A549 (cell line): ENCODE measurements around the gene FERMT3. TPM values are rescaled to one million over a fixed set of nuclear protein-coding genes. Genes with fewer than 3 reads are reported as not detected.
A peak's percentile ranks its signal among the peaks of the same experiment; 100 is the strongest.

Experiments used
- ATAC-seq, 2 experiments: fragments of 200-7000 bp in 1 of 2; fragments of >200 bp in 1 of 2; cut with Nextera tagmentation in 1 of 2; cut with Tn5 transposase in 1 of 2; 3 replicates each; pipeline versions ENCODE4 v1.8.0 to v1.9.1; 2018 to 2020; ENCODE audit warnings: mild to moderate bottlenecking in 1 of 2, moderate library complexity in 1 of 2
- CTCF ChIA-PET: fragments of 300-600 bp; sonication (Branson Sonifier 250); formaldehyde crosslinking; extraction: SDS; loops from one replicate; lab custom pipeline; 2021; ENCODE audit warnings: antibody characterized with exemption, inconsistent platforms; lab: Yijun Ruan, JAX
- POLR2A ChIA-PET: fragments of 350-600 bp; formaldehyde crosslinking; extraction: SDS; loops from one replicate; lab custom pipeline; 2021; ENCODE audit warnings: antibody characterized with exemption, inconsistent platforms; lab: Yijun Ruan, JAX
- DNase-seq, 2 experiments: peaks; one replicate each; pipeline versions ENCODE4 v3.0.0 to v3.0.0-alpha.2; 2011 to 2016; ENCODE audit warnings: low read depth in 1 of 2, low spot score in 1 of 2
- FAIRE-seq: peaks from 2 replicates; lab custom pipeline; 2011; peaks lifted over from hg19 to GRCh38; lab: Jason Lieb, UNC
- H3K27ac ChIP-seq, 2 experiments: fragments of >200 bp; sonication (Bioruptor Twin); formaldehyde crosslinking; 3 replicates each; pipeline ENCODE4 v1.5.1; 2016 to 2017
- H3K4me1 ChIP-seq: fragments of >200 bp; sonication (Bioruptor Twin); formaldehyde crosslinking; 3 replicates; pipeline ENCODE4 v1.6.1; 2016
- H3K4me2 ChIP-seq: fragments of >200 bp; sonication (Bioruptor Twin); formaldehyde crosslinking; 3 replicates; pipeline ENCODE4 v1.6.1; 2016
- H3K4me3 ChIP-seq: fragments of >200 bp; sonication (Bioruptor Twin); formaldehyde crosslinking; 3 replicates; pipeline ENCODE4 v1.5.1; 2016
- H3K9me3 ChIP-seq: fragments of >200 bp; sonication (Bioruptor Twin); formaldehyde crosslinking; 3 replicates; pipeline ENCODE4 v1.6.1; 2016
- CEBPB ChIP-seq, 2 experiments: fragments of >200 bp in 1 of 2; sonication (Bioruptor Twin) in 1 of 2; formaldehyde crosslinking in 1 of 2; IDR thresholded peaks; 2 replicates each; pipeline ENCODE4 v1.6.1; 2012 to 2016
- CHD4 ChIP-seq: fragments of 200-600 bp; sonication (generic); IDR thresholded peaks from 2 replicates; pipeline ENCODE4 v1.6.1; 2016; ENCODE audit warnings: antibody characterized with exemption, mild to moderate bottlenecking, borderline replicate concordance
- EHF ChIP-seq: fragments of 250-450 bp; sonication (Bioruptor Pico); IDR thresholded peaks from 2 replicates; pipeline ENCODE4 v1.5.0; 2020; ENCODE audit warnings: mild to moderate bottlenecking
- HOXA7 ChIP-seq: fragments of 250-450 bp; sonication (Bioruptor Pico); IDR thresholded peaks from 2 replicates; pipeline ENCODE4 v1.5.0; 2020; ENCODE audit warnings: mild to moderate bottlenecking, moderate library complexity
- HOXB13 ChIP-seq: fragments of 250-450 bp; sonication (Bioruptor Pico); IDR thresholded peaks from 2 replicates; pipeline ENCODE4 v1.5.0; 2020; ENCODE audit warnings: low read depth, mild to moderate bottlenecking, moderate library complexity
- HOXB5 ChIP-seq: fragments of 250-450 bp; sonication (Bioruptor Pico); IDR thresholded peaks from 2 replicates; pipeline ENCODE4 v1.5.0; 2020; ENCODE audit warnings: mild to moderate bottlenecking, moderate library complexity
- JUN ChIP-seq, 2 experiments: fragments of >200 bp; sonication (Bioruptor Twin); formaldehyde crosslinking; IDR thresholded peaks; 2 replicates in 1 of 2; 3 replicates in 1 of 2; pipeline ENCODE4 v1.6.1; 2016 to 2017
- MYC ChIP-seq: IDR thresholded peaks from 2 replicates; pipeline ENCODE4 v1.6.1; 2012; ENCODE audit warnings: mild to moderate bottlenecking, inconsistent platforms, low read length, improper control_type of control experiment, borderline replicate concordance
- NPAS2 ChIP-seq: fragments of 250-450 bp; sonication (Bioruptor Pico); IDR thresholded peaks from 2 replicates; pipeline ENCODE4 v1.8.0; 2022; ENCODE audit warnings: mild to moderate bottlenecking, moderate library complexity, borderline replicate concordance
- PHF8 ChIP-seq: fragments of 200-600 bp; sonication (generic); IDR thresholded peaks from 2 replicates; pipeline ENCODE4 v1.6.1; 2016; ENCODE audit warnings: low read depth, mild to moderate bottlenecking, antibody characterized with exemption, moderate library complexity, borderline replicate concordance
- POLR2A ChIP-seq: IDR thresholded peaks from 2 replicates; pipeline ENCODE4 v1.6.1; 2012; ENCODE audit warnings: mild to moderate bottlenecking, low read length
- RARB ChIP-seq: fragments of 250-450 bp; sonication (Bioruptor Pico); IDR thresholded peaks from 2 replicates; pipeline ENCODE4 v1.8.0; 2021; ENCODE audit warnings: mild to moderate bottlenecking, moderate library complexity
- RFX5 ChIP-seq: fragments of 450-650 bp; IDR thresholded peaks from 2 replicates; pipeline ENCODE4 v1.7.1; 2014; ENCODE audit warnings: antibody characterized with exemption, mild to moderate bottlenecking, moderate library complexity
- RNF2 ChIP-seq: fragments of 200-600 bp; sonication (generic); IDR thresholded peaks from 2 replicates; pipeline ENCODE4 v1.6.1; 2016; ENCODE audit warnings: low read depth, mild to moderate bottlenecking, antibody characterized with exemption, moderate library complexity, borderline replicate concordance
- TP53 ChIP-seq: fragments of 250-450 bp; sonication (Bioruptor Pico); IDR thresholded peaks from 2 replicates; pipeline ENCODE4 v1.5.0; 2021; ENCODE audit warnings: mild to moderate bottlenecking, moderate library complexity
- ZC3H11A ChIP-seq: fragments of 450-650 bp; IDR thresholded peaks from 2 replicates; pipeline ENCODE4 v1.6.1; 2014; ENCODE audit warnings: antibody characterized with exemption, mild to moderate bottlenecking
- ZSCAN20 ChIP-seq: fragments of 250-450 bp; sonication (Bioruptor Pico); IDR thresholded peaks from 2 replicates; pipeline ENCODE4 v1.8.0; 2022; ENCODE audit warnings: mild to moderate bottlenecking, moderate library complexity
- WGBS: methylation state at CpG from one replicate; pipeline ENCODE4 v1.1.6; 2017; ENCODE audit errors: missing lambda C conversion rate; 5-methylcytosine and 5-hydroxymethylcytosine counted together
- polyA plus RNA-seq, 4 experiments: library from polyadenylated mRNA; depleted of rRNA in 3 of 4; stranded (reverse); fragments of >200 nt; fragmentation: RNase III in 1 of 4; extraction: RNeasy Plus Mini Kit Qiagen cat#74134 plus additional on column Dnase treatment in 1 of 4; gene quantifications; 2 replicates in 3 of 4; 3 replicates in 1 of 4; pipeline ENCODE4 v1.2.3, GENCODE V29; 2011 to 2017
- TF ChIP-seq, protein P1 (sequence below): fragments of 450-650 bp; IDR thresholded peaks from 2 replicates; pipeline ENCODE4 v1.6.1; 2014; ENCODE audit warnings: antibody characterized with exemption
- TF ChIP-seq, protein P2 (sequence below): fragments of >200 bp; sonication (Bioruptor Twin); formaldehyde crosslinking; IDR thresholded peaks from 3 replicates; pipeline ENCODE4 v1.6.1; 2016
- TF ChIP-seq, protein P3 (sequence below): IDR thresholded peaks from 2 replicates; pipeline ENCODE4 v1.6.1; 2012; ENCODE audit warnings: low read depth, borderline replicate concordance
- TF ChIP-seq, protein P4 (sequence below): fragments of 250-450 bp; sonication (Bioruptor Pico); IDR thresholded peaks from 2 replicates; pipeline ENCODE4 v1.5.0; 2021; ENCODE audit warnings: mild to moderate bottlenecking, moderate library complexity, borderline replicate concordance
- TF ChIP-seq, protein P5 (sequence below): fragments of 250-450 bp; sonication (Bioruptor Pico); IDR thresholded peaks from 2 replicates; pipeline ENCODE4 v1.5.0; 2020; ENCODE audit warnings: low read depth, mild to moderate bottlenecking, moderate library complexity
- TF ChIP-seq, protein P6 (sequence below): IDR thresholded peaks from 2 replicates; pipeline ENCODE4 v1.6.1; 2012

FERMT3 gene
- polyA plus RNA-seq, 2 of the 4 experiments (the other 2 are of a cell fraction), result 0.56 to 2.1 TPM

DNA sequence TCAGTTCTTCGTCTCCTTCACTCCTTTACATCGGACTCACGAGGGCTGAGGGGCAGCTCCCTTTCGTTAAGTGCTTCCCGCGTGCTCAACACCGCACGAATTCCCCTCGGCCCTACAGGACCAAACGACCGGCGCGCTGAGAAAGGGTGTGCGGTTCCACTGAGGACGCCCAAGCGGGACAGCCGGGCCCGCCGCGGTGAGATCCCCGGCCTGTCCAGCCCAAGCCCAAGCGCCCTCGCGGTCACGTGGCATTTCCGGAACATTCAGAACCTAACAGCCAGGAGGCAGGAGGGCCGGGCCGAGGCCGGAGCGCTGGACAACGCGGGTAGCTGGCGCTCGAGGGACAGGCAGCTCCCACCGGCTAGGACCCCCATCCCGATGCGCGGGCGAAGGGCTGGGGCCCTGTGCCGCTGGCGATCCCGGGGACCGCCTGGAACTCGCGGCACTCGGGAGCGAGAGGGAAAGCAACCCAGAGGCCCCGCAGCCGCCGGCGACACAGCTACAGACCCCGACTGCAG, 21.3 kb upstream of the FERMT3 start:
- no peaks in the 10 kb centered on the region for H3K9me3 ChIP-seq
- ATAC-seq, result peak; percentile 63 to 69
- peak; percentile 75; the same call in 1 of the 2 replicates for TF ChIP-seq EHF (CRISPR knock-in tag)
- TF ChIP-seq, protein P1, sequence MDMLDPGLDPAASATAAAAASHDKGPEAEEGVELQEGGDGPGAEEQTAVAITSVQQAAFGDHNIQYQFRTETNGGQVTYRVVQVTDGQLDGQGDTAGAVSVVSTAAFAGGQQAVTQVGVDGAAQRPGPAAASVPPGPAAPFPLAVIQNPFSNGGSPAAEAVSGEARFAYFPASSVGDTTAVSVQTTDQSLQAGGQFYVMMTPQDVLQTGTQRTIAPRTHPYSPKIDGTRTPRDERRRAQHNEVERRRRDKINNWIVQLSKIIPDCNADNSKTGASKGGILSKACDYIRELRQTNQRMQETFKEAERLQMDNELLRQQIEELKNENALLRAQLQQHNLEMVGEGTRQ, result peak; percentile 90
- TF ChIP-seq TP53 (CRISPR knock-in tag), result peak; percentile 91
- TF ChIP-seq, protein P2, sequence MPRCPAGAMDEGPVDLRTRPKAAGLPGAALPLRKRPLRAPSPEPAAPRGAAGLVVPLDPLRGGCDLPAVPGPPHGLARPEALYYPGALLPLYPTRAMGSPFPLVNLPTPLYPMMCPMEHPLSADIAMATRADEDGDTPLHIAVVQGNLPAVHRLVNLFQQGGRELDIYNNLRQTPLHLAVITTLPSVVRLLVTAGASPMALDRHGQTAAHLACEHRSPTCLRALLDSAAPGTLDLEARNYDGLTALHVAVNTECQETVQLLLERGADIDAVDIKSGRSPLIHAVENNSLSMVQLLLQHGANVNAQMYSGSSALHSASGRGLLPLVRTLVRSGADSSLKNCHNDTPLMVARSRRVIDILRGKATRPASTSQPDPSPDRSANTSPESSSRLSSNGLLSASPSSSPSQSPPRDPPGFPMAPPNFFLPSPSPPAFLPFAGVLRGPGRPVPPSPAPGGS, result peak; percentile 98
- no peak for TF ChIP-seq RFX5
- peak; percentile 57; the same call in 1 of the 2 replicates for TF ChIP-seq NPAS2
- peak; percentile 92 to 96 for TF ChIP-seq JUN (IDR thresholded peaks at IDR 0.05)
- TF ChIP-seq, protein P3, sequence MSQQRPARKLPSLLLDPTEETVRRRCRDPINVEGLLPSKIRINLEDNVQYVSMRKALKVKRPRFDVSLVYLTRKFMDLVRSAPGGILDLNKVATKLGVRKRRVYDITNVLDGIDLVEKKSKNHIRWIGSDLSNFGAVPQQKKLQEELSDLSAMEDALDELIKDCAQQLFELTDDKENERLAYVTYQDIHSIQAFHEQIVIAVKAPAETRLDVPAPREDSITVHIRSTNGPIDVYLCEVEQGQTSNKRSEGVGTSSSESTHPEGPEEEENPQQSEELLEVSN, result peak; percentile 98
- TF ChIP-seq, protein P4, sequence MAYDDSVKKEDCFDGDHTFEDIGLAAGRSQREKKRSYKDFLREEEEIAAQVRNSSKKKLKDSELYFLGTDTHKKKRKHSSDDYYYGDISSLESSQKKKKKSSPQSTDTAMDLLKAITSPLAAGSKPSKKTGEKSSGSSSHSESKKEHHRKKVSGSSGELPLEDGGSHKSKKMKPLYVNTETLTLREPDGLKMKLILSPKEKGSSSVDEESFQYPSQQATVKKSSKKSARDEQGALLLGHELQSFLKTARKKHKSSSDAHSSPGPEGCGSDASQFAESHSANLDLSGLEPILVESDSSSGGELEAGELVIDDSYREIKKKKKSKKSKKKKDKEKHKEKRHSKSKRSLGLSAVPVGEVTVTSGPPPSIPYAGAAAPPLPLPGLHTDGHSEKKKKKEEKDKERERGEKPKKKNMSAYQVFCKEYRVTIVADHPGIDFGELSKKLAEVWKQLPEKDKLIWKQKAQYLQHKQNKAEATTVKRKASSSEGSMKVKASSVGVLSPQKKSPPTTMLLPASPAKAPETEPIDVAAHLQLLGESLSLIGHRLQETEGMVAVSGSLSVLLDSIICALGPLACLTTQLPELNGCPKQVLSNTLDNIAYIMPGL (CRISPR knock-in tag), result peak; percentile 39; the same call in 1 of the 2 replicates
- peak; percentile 74; the same call in 1 of the 2 replicates for TF ChIP-seq HOXB13 (CRISPR knock-in tag)
- no peak; the same call in 1 of the 2 replicates for TF ChIP-seq ZC3H11A
- TF ChIP-seq RNF2, result peak; percentile 88; the same call in 1 of the 2 replicates
- TF ChIP-seq, protein P5, sequence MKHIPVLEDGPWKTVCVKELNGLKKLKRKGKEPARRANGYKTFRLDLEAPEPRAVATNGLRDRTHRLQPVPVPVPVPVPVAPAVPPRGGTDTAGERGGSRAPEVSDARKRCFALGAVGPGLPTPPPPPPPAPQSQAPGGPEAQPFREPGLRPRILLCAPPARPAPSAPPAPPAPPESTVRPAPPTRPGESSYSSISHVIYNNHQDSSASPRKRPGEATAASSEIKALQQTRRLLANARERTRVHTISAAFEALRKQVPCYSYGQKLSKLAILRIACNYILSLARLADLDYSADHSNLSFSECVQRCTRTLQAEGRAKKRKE, result peak; percentile 76; the same call in 1 of the 2 replicates
- TF ChIP-seq, protein P6, sequence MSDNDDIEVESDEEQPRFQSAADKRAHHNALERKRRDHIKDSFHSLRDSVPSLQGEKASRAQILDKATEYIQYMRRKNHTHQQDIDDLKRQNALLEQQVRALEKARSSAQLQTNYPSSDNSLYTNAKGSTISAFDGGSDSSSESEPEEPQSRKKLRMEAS, result peak; percentile 99
- peak; percentile 61; the same call in 1 of the 2 replicates for TF ChIP-seq MYC
- peak; percentile 99 for TF ChIP-seq POLR2A
- no peak for TF ChIP-seq CHD4
- peak; percentile 97 for TF ChIP-seq PHF8
- no peak for TF ChIP-seq HOXA7 (CRISPR knock-in tag)
- TF ChIP-seq RARB (CRISPR knock-in tag), result 0 out of 2 replicates have a peak, but pooled peaks have one; percentile 51
- peak; percentile 73; the same call in 1 of the 2 replicates for TF ChIP-seq HOXB5 (CRISPR knock-in tag)
- TF ChIP-seq ZSCAN20, result no peak
- TF ChIP-seq CEBPB (IDR thresholded peaks at IDR 0.05), result no peak
- TF ChIP-seq, all 56 proteins: peak for 17
- CTCF ChIA-PET, result interaction anchor here (0.6 to 3.4 kb wide), 19 partner anchors 10 to 781 kb away, joined by 3 to 29 read pairs (median 4); partner anchors contain the start of genes FERMT3, FKBP2 and MACROD1
- DNase-seq, result peak; percentile 76 to 90
- FAIRE-seq, result no peak
- Histone ChIP-seq H3K4me1 (peaks cover 29% of the 10 kb centered on the region), H3K4me2 (peak overlapping the region; percentile 81), H3K27ac (peak overlapping the region; percentile 79 to 96), H3K4me3 (peak overlapping the region; percentile 52)
- POLR2A ChIA-PET, result interaction anchor here (0.6 to 2.3 kb wide), 22 partner anchors 9 to 246 kb away, joined by 3 to 22 read pairs (median 4); partner anchors contain the start of genes COX8A, FKBP2, GPR137 and MACROD1
- WGBS, result 4% methylated on average over 22 of the region's 52 CpGs
